Pons (tissue), 1 donor: ENCODE measurements around the gene PCSK1N.

Experiments
- DNase-seq: peaks from one replicate; pipeline ENCODE4 v3.0.0-alpha.2; 2016; ENCODE audit warnings: low spot score

The PCSK1N gene

GRCh38 chrX:48789366-48790220, 45.8 kb downstream of the PCSK1N start:
- no peak for DNase-seq

DNA sequence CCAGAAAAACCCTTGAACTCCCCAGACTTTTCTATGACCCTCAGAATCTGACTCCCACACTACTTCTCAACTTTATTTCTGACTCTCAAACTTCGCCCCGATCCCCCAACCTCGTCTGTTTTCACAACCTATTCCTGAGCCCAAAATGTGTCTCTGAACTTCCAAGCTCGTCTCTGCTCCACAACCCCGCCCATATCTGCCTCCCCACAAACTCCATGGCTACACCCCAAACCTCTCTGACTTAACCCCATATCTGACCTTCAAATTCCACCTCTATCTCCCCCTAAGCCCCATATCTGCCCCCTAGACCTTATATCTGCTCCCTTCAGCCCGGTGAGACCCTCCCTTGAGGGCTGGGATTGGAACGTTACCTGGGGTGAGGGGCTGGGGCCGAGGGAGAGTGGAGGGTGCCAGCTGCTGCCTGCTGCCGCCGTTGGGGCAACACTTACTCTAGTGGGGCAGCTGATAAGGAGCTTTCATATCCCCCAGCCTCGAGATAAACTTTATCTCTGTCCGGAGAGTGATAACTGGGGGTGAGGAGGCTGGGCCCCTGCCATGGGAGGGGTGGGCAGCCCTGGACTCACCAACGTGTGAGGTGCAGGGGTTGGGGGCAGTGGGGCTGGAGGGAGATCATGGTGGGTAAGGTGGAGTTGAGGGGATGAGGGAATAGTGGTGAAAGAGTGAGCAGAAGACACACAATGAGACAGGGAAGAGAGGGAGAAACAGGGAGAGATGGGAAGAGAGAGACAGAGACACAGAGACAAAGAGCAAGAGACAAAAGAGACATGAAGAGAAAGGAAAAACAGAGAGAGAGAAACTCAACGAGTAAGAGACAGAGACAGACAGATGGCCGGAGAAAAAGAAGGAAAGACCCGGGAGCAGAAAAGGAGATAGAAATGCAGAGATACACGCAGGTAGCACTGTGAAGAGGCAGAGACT, 47.6 kb downstream of the PCSK1N start:
- no peak for DNase-seq

- no peak for DNase-seq
These were observed 48.4 kb downstream of the PCSK1N start for GRCh38 chrX:48786825-48787504.

DNA sequence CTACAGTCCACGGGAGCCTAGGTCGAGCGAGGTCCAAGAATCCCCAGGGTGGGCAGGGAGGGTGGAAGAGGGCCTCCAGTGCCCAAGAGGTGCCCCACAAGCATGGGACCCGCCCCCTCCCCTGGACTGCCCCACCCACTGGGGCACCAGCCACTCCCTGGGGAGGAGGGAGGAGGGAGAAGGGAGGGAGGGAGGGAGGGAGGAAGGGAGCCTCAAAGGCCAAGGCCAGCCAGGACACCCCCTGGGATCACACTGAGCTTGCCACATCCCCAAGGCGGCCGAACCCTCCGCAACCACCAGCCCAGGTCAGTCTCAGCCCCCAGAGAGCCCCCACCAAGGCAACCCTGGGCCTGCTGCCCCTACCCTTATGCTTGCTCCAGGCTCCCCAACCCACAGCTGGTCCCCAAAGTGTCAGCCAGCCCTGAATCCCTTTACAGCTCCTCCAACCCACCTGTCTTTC, 49.0 kb downstream of the PCSK1N start, which contains the start of gene GATA1:
Gene GATA1 (plus strand): TSS at position 250 of the 460 bp plus-strand sequence. CDS start 4,520 bp downstream, outside the sequence.
- DNase-seq = no peak

- DNase-seq = no peak
These were observed 49.7 kb downstream of the PCSK1N start for GRCh38 chrX:48785540-48786214.

DNA sequence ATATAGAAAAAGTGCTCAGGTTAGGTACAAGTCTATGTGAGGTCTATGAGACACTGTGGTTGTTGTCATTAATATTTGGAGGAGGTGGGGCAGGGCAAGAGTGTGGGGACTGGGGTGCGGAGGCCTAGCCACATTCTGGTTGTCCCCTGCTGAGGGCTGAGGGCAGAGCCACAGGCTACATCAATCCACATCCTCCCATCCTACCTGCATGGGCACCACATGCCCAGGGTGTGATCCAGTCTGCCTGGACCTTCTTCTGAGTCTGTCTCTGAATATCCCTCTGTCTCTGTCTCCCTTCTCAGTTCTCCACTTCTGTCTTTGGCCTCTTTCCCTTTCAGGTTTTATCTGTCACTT, 50.2 kb downstream of the PCSK1N start:
- DNase-seq = no peak

- DNase-seq = no peak
These were observed 50.7 kb downstream of the PCSK1N start for GRCh38 chrX:48784726-48785125.

DNA sequence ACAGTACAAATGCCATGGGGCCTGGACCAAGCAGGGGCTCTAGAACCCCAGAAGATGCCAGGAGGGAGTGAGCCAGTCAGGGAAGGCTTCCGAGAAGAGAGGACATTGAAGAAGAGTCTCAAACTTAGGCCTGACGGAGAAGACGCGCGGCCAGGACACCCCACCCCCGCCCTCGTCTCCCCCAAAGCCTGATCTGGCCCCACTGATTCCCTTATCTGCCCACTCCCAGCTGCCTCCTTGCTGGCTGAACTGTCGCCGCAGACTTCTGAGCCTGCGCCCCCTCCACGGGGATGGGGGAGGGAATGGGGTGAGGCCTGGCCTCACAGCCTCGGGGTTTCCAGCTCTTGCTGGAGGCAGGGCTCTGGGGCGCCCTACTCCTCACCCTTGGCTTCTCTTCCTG, 52.6 kb downstream of the PCSK1N start:
- DNase-seq = no peak

DNA sequence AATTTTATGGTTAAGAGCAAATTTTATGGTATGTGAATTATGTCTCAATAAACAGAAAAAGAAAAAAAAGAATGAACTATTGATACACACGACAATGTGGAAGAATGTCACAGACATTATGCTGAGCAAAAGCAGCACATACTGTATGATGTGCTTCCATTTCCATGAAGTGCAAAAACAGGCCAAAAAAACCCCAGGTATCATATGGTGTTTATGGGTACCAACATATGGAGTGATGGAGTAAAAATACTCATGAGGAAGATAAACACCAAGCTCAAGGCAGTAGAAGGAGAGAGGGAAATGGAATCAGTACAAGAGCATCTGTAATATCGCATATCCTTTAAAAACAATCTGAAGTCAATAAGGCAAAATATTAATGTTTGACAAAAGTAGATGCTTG, 53.2 kb downstream of the PCSK1N start:
- no peak for DNase-seq

DNA sequence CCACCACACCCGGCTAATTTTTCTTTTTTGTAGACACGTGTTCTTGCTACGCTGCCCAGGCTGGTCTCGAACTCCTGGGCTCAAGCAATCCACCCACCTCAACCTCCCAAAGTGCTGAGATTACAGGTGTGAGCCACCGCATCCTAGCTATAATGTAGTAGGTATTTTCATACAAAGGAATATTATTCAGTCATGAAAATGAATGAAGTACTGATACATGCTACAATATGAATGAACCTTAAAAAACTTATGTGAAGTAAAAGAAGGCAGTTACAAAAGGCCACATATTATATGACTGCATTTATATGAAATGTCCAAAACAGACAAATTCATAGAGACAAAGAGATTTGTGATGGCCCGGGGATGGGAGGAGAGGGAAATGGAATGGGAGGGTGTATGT, 53.7 kb downstream of the PCSK1N start:
- no peak for DNase-seq
